ENCODE results near the gene ELMOD1. TPM values are rescaled to one million over a fixed set of nuclear protein-coding genes. Genes with fewer than 3 reads are reported as not detected.

The ELMOD1 gene
- total and polyA plus RNA-seq, 12 donors, result 0.10 to 1.0 (median 0.30) TPM; not detected in 1

- Histone ChIP-seq H3K4me3 (no peak overlapping the region), H3K9me3 (peaks cover 0 to 3% (median 0%) of the 10 kb centered on the region in 11 donors), H3K4me1 (no peaks in the 10 kb centered on the region), H3K27me3 (peaks cover 0 to 47% (median 29%) of the 10 kb centered on the region in 7 donors), H3K36me3 (no peaks in the 10 kb centered on the region), H3K27ac (no peak overlapping the region)
- ATAC-seq (no peak), DNase-seq (no peak)
- TF ChIP-seq CTCF (IDR thresholded peaks at IDR 0.05), result no peak
- WGBS, 2 donors, result 75 to 79% methylated on average over 3 of the region's 3 CpGs
- intact Hi-C loops (cut with DNase I), result loop anchor here in 1 of 10 donors (10.0 kb wide), 1 partner anchor 311 kb away; no protein-coding TSS in a partner anchor
Measured at GRCh38 chr11:107583629-107584195, 7.2 kb upstream of the ELMOD1 start.

- ATAC-seq (no peak), DNase-seq (no peak)
- Histone ChIP-seq H3K27me3 (peaks cover 0 to 83% (median 56%) of the 10 kb centered on the region in 7 donors), H3K4me3 (no peak overlapping the region), H3K4me1 (peaks cover 5 to 21% (median 16%) of the 10 kb centered on the region in 9 donors), H3K27ac (no peak overlapping the region), H3K9me3 (no peaks in the 10 kb centered on the region), H3K36me3 (no peaks in the 10 kb centered on the region)
- TF ChIP-seq CTCF (IDR thresholded peaks at IDR 0.05), result no peak
- 67 to 74% methylated on average over 5 of the region's 5 CpGs for WGBS, 2 donors
- intact Hi-C loops (cut with DNase I), result loop anchor here in 1 of 10 donors (10.0 kb wide), 1 partner anchor 307 kb away; no protein-coding TSS in a partner anchor
Measured at GRCh38 chr11:107587306-107587979, 3.5 kb upstream of the ELMOD1 start.

- no peak for TF ChIP-seq CTCF (IDR thresholded peaks at IDR 0.05)
- Histone ChIP-seq H3K4me3 (peak overlapping the region; percentile 42 to 89 (median 62)), H3K4me1 (peaks cover 5 to 21% (median 17%) of the 10 kb centered on the region in 9 donors), H3K36me3 (no peaks in the 10 kb centered on the region), H3K9me3 (no peaks in the 10 kb centered on the region), H3K27me3 (peaks cover 0 to 98% (median 73%) of the 10 kb centered on the region in 7 donors), H3K27ac (no peak overlapping the region)
- WGBS, 2 donors, result 0 to 1% methylated on average over 49 of the region's 49 CpGs
- ATAC-seq (peak; percentile 20 to 53 (median 36)), DNase-seq (peak in 1 of 2 donors; percentile 13)
- intact Hi-C loops (cut with DNase I), result no loop called here
Measured at GRCh38 chr11:107591378-107592230, 657 bp downstream of the ELMOD1 start.

- DNase-seq, result no peak
- no peaks in the 10 kb centered on the region for H3K36me3 ChIP-seq
- peak in 1 of 8 donors; percentile 14 for ATAC-seq
- TF ChIP-seq CTCF (IDR thresholded peaks at IDR 0.05), result no peak
- H3K27ac ChIP-seq, result no peak overlapping the region
- H3K9me3 ChIP-seq, result no peaks in the 10 kb centered on the region
- intact Hi-C loops (cut with DNase I), result no loop called here
- WGBS, 2 donors, result 5 to 10% methylated on average over 6 of the region's 6 CpGs
- H3K4me3 ChIP-seq, result peak overlapping the region in 7 of 10 donors; percentile 52 to 89 (median 65)
- H3K27me3 ChIP-seq, result peaks cover 0 to 98% (median 67%) of the 10 kb centered on the region in 7 donors
- H3K4me1 ChIP-seq, result peaks cover 5 to 21% (median 17%) of the 10 kb centered on the region in 9 donors
Measured at GRCh38 chr11:107592231-107592590, 1.3 kb downstream of the ELMOD1 start.
